ENCODE data around the gene PARD3B.

GRCh38 chr2:204744506-204744905 is 199.2 kb downstream of the PARD3B start:
- TF ChIP-seq RNF219 (CRISPR knock-in tag; IDR thresholded peaks at IDR 0.05) (no peak), NRL (CRISPR knock-in tag; IDR thresholded peaks at IDR 0.05; ENCODE audit: borderline replicate concordance) (no peak), EZH2 (conservative IDR thresholded peaks at IDR 0.05; ENCODE audit: low read depth, low read length) (no peak), MTF1 (CRISPR knock-in tag; IDR thresholded peaks at IDR 0.05) (no peak), ZBTB7A (CRISPR knock-in tag; IDR thresholded peaks at IDR 0.05) (no peak), ZNF343 (CRISPR knock-in tag; IDR thresholded peaks at IDR 0.05) (no peak), RELA (CRISPR knock-in tag; IDR thresholded peaks at IDR 0.05) (no peak), BHLHE40 (IDR thresholded peaks at IDR 0.05; ENCODE audit: low read length) (no peak), ZBTB33 (CRISPR knock-in tag; IDR thresholded peaks at IDR 0.05) (no peak), SRF (IDR thresholded peaks at IDR 0.05; ENCODE audit: low read depth, low read length) (no peak), ZNF724P (CRISPR knock-in tag; IDR thresholded peaks at IDR 0.05; ENCODE audit: borderline replicate concordance) (no peak)

All from HepG2 (cell line).